A549 (cell line): ENCODE measurements around the gene TASP1. TPM values are rescaled to one million over a fixed set of nuclear protein-coding genes. Genes with fewer than 3 reads are reported as not detected.

Source experiments
- ATAC-seq, 2 experiments: fragments of 200-7000 bp in 1 of 2; fragments of >200 bp in 1 of 2; cut with Nextera tagmentation in 1 of 2; cut with Tn5 transposase in 1 of 2; 3 replicates each; pipeline versions ENCODE4 v1.8.0 to v1.9.1; 2018 to 2020; ENCODE audit warnings: mild to moderate bottlenecking in 1 of 2, moderate library complexity in 1 of 2
- CTCF ChIA-PET: fragments of 300-600 bp; sonication (Branson Sonifier 250); formaldehyde crosslinking; extraction: SDS; loops from one replicate; lab custom pipeline; 2021; ENCODE audit warnings: antibody characterized with exemption, inconsistent platforms; lab: Yijun Ruan, JAX
- POLR2A ChIA-PET: fragments of 350-600 bp; formaldehyde crosslinking; extraction: SDS; loops from one replicate; lab custom pipeline; 2021; ENCODE audit warnings: antibody characterized with exemption, inconsistent platforms; lab: Yijun Ruan, JAX
- DNase-seq, 2 experiments: peaks; one replicate each; pipeline versions ENCODE4 v3.0.0 to v3.0.0-alpha.2; 2011 to 2016; ENCODE audit warnings: low read depth in 1 of 2, low spot score in 1 of 2
- FAIRE-seq: peaks from 2 replicates; lab custom pipeline; 2011; peaks lifted over from hg19 to GRCh38; lab: Jason Lieb, UNC
- H3K27ac ChIP-seq, 2 experiments: fragments of >200 bp; sonication (Bioruptor Twin); formaldehyde crosslinking; 3 replicates each; pipeline ENCODE4 v1.5.1; 2016 to 2017
- H3K4me1 ChIP-seq: fragments of >200 bp; sonication (Bioruptor Twin); formaldehyde crosslinking; 3 replicates; pipeline ENCODE4 v1.6.1; 2016
- H3K4me2 ChIP-seq: fragments of >200 bp; sonication (Bioruptor Twin); formaldehyde crosslinking; 3 replicates; pipeline ENCODE4 v1.6.1; 2016
- H3K4me3 ChIP-seq: fragments of >200 bp; sonication (Bioruptor Twin); formaldehyde crosslinking; 3 replicates; pipeline ENCODE4 v1.5.1; 2016
- H3K9me3 ChIP-seq: fragments of >200 bp; sonication (Bioruptor Twin); formaldehyde crosslinking; 3 replicates; pipeline ENCODE4 v1.6.1; 2016
- BCL3 ChIP-seq: fragments of >200 bp; sonication (Bioruptor Twin); formaldehyde crosslinking; IDR thresholded peaks from 3 replicates; pipeline ENCODE4 v1.6.1; 2016
- CBX2 ChIP-seq: fragments of 200-600 bp; sonication (generic); IDR thresholded peaks from 2 replicates; pipeline ENCODE4 v1.6.1; 2016; ENCODE audit warnings: low read depth, mild to moderate bottlenecking, borderline replicate concordance
- CBX8 ChIP-seq: fragments of 200-600 bp; sonication (generic); IDR thresholded peaks from 2 replicates; pipeline ENCODE4 v1.6.1; 2016
- CEBPB ChIP-seq, 2 experiments: fragments of >200 bp in 1 of 2; sonication (Bioruptor Twin) in 1 of 2; formaldehyde crosslinking in 1 of 2; IDR thresholded peaks; 2 replicates each; pipeline ENCODE4 v1.6.1; 2012 to 2016
- CHD4 ChIP-seq: fragments of 200-600 bp; sonication (generic); IDR thresholded peaks from 2 replicates; pipeline ENCODE4 v1.6.1; 2016; ENCODE audit warnings: antibody characterized with exemption, mild to moderate bottlenecking, borderline replicate concordance
- CTCF ChIP-seq: fragments of >200 bp; sonication (Bioruptor Twin); formaldehyde crosslinking; IDR thresholded peaks from 3 replicates; pipeline ENCODE4 v1.5.1; 2016
- E2F6 ChIP-seq: IDR thresholded peaks from 2 replicates; pipeline ENCODE4 v1.6.1; 2012; ENCODE audit warnings: low read depth, borderline replicate concordance
- ELK1 ChIP-seq: fragments of 150-350 bp; IDR thresholded peaks from 2 replicates; pipeline ENCODE4 v1.6.1; 2014; ENCODE audit warnings: low read depth, mild to moderate bottlenecking, low read length
- FOSB ChIP-seq: fragments of 250-450 bp; sonication (Bioruptor Pico); IDR thresholded peaks from 2 replicates; pipeline ENCODE4 v1.5.0; 2020; ENCODE audit warnings: mild to moderate bottlenecking, moderate library complexity
- MAFK ChIP-seq: fragments of 450-650 bp; IDR thresholded peaks from 2 replicates; pipeline ENCODE4 v1.6.1; 2014; ENCODE audit not compliant: partially characterized antibody
- MAX ChIP-seq: IDR thresholded peaks from 2 replicates; pipeline ENCODE4 v1.6.1; 2012
- NR3C1 ChIP-seq: fragments of >200 bp; sonication (Bioruptor Twin); formaldehyde crosslinking; IDR thresholded peaks from 3 replicates; pipeline ENCODE4 v1.6.1; 2017
- PBX3 ChIP-seq: IDR thresholded peaks from 2 replicates; pipeline ENCODE4 v1.6.1; 2012
- POLR2A ChIP-seq: IDR thresholded peaks from 2 replicates; pipeline ENCODE4 v1.6.1; 2012; ENCODE audit warnings: mild to moderate bottlenecking, low read length
- RAD21 ChIP-seq, 2 experiments: fragments of >200 bp in 1 of 2; sonication (Bioruptor Twin) in 1 of 2; formaldehyde crosslinking in 1 of 2; IDR thresholded peaks in 1 of 2; conservative IDR thresholded peaks in 1 of 2; 2 replicates in 1 of 2; 3 replicates in 1 of 2; pipeline ENCODE4 v1.6.1; 2012 to 2018; ENCODE audit warnings: inconsistent platforms in 1 of 2
- RARB ChIP-seq: fragments of 250-450 bp; sonication (Bioruptor Pico); IDR thresholded peaks from 2 replicates; pipeline ENCODE4 v1.8.0; 2021; ENCODE audit warnings: mild to moderate bottlenecking, moderate library complexity
- RCOR1 ChIP-seq: fragments of 150-350 bp; IDR thresholded peaks from 2 replicates; pipeline ENCODE4 v1.6.1; 2014; ENCODE audit warnings: antibody characterized with exemption, low read length, low read depth
- RNF2 ChIP-seq: fragments of 200-600 bp; sonication (generic); IDR thresholded peaks from 2 replicates; pipeline ENCODE4 v1.6.1; 2016; ENCODE audit warnings: low read depth, mild to moderate bottlenecking, antibody characterized with exemption, moderate library complexity, borderline replicate concordance
- WGBS: methylation state at CpG from one replicate; pipeline ENCODE4 v1.1.6; 2017; ENCODE audit errors: missing lambda C conversion rate; 5-methylcytosine and 5-hydroxymethylcytosine counted together
- polyA plus RNA-seq, 4 experiments: library from polyadenylated mRNA; depleted of rRNA in 3 of 4; stranded (reverse); fragments of >200 nt; fragmentation: RNase III in 1 of 4; extraction: RNeasy Plus Mini Kit Qiagen cat#74134 plus additional on column Dnase treatment in 1 of 4; gene quantifications; 2 replicates in 3 of 4; 3 replicates in 1 of 4; pipeline ENCODE4 v1.2.3, GENCODE V29; 2011 to 2017

Gene TASP1
- polyA plus RNA-seq, 2 of the 4 experiments (the other 2 are of a cell fraction), result 9.5 to 18.2 TPM

GRCh38 chr20:13373400-13373799 lies 265.3 kb downstream of the TASP1 start:
- Histone ChIP-seq H3K4me2 (no peak overlapping the region), H3K9me3 (peaks cover 21% of the 10 kb centered on the region), H3K27ac (no peak overlapping the region), H3K4me3 (no peak overlapping the region), H3K4me1 (no peaks in the 10 kb centered on the region)
- TF ChIP-seq RNF2 (no peak), CHD4 (no peak), PBX3 (no peak), E2F6 (no peak), POLR2A (no peak), MAFK (no peak), CBX8 (no peak), RCOR1 (no peak), FOSB (CRISPR knock-in tag) (no peak)
- FAIRE-seq (no peak), DNase-seq (no peak), ATAC-seq (no peak)
- ChIA-PET POLR2A (no interaction called here), CTCF (no interaction called here)

- POLR2A ChIA-PET, result no interaction called here
- FAIRE-seq, result no peak
- no peak for ATAC-seq
Measured at GRCh38 chr20:13364278-13365170, 274.2 kb downstream of the TASP1 start.

More at GRCh38 chr20:13364278-13365170, 274.2 kb downstream of the TASP1 start:
- no peak overlapping the region for H3K4me2 ChIP-seq
- TF ChIP-seq BCL3, result no peak
- no peak for TF ChIP-seq RAD21 (conservative IDR thresholded peaks at IDR 0.05 in 1 of 2, IDR thresholded peaks at IDR 0.05 in 1 of 2)
- TF ChIP-seq RARB (CRISPR knock-in tag), result no peak
- no peak for TF ChIP-seq CTCF
- no peak for TF ChIP-seq RCOR1
- TF ChIP-seq NR3C1, result no peak
- TF ChIP-seq ELK1, result no peak
- TF ChIP-seq POLR2A, result no peak
- no peak for TF ChIP-seq CEBPB (IDR thresholded peaks at IDR 0.05)
- no peak for TF ChIP-seq MAX
- TF ChIP-seq CBX2, result no peak
- H3K9me3 ChIP-seq, result no peaks in the 10 kb centered on the region
- WGBS, result 73% methylated on average over 6 of the region's 6 CpGs
- CTCF ChIA-PET, result no interaction called here
- no peaks in the 10 kb centered on the region for H3K4me1 ChIP-seq
- H3K4me3 ChIP-seq, result no peak overlapping the region
- DNase-seq, result no peak
- no peak overlapping the region for H3K27ac ChIP-seq
